ENCODE results near the gene FUT2. TPM values are rescaled to one million over a fixed set of nuclear protein-coding genes. Genes with fewer than 3 reads are reported as not detected.

The FUT2 gene
- total RNA-seq, 3 donors from 2014 or later: 44.7 to 137 (median 116) TPM

DNA sequence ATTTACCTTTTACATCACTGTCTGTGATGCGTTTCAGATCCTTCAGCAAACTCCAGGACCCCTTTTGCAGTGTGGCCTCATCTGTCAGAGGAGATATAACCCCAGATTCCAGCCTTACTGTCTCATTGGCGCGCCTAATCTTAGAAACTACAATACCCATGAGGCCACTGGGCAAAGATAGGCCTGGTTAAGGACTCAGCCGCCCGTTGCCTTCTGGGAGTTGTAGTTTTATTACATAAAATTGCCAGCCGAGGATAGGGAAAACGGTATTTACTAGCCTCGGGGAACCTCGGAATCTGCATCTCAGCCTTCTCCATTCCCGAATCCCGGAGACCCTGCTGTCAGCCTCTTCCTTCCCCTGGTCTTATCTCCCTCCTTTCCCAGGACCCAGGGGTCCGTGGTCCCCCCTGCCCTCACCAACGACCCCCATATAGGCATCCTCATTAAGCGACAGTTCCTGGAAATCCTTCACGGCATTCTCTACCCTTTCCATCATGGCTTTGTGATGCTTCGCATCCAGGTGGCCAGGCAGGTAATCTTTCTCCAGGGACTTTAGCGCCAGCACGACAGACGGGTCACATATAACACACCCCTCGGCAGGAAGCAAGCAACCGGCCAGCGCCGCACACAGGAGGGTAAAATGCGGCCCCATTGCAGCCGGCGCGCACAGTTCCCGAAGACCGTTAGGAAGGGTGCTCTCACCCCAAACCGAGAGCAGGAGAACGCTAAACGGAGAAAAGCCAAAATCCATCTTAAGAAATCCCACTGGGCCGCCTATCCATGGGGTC lies 49.6 kb downstream of the FUT2 start:
- H3K9me3 ChIP-seq: no peaks in the 10 kb centered on the region
- no peaks in the 10 kb centered on the region for H3K36me3 ChIP-seq (ENCODE audit: low read depth)
- H3K4me1 ChIP-seq (ENCODE audit: low read depth): peaks cover 6% of the 10 kb centered on the region
- TF ChIP-seq, protein P1, sequence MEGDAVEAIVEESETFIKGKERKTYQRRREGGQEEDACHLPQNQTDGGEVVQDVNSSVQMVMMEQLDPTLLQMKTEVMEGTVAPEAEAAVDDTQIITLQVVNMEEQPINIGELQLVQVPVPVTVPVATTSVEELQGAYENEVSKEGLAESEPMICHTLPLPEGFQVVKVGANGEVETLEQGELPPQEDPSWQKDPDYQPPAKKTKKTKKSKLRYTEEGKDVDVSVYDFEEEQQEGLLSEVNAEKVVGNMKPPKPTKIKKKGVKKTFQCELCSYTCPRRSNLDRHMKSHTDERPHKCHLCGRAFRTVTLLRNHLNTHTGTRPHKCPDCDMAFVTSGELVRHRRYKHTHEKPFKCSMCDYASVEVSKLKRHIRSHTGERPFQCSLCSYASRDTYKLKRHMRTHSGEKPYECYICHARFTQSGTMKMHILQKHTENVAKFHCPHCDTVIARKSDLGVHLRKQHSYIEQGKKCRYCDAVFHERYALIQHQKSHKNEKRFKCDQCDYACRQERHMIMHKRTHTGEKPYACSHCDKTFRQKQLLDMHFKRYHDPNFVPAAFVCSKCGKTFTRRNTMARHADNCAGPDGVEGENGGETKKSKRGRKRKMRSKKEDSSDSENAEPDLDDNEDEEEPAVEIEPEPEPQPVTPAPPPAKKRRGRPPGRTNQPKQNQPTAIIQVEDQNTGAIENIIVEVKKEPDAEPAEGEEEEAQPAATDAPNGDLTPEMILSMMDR (IDR thresholded peaks at IDR 0.05): no peak
- intact Hi-C loops (cut with DNase I, micrococcal nuclease): no loop called here
- H3K4me3 ChIP-seq: no peak overlapping the region
- DNase-seq (peak in 1 of 3 donors; percentile 67), ATAC-seq (peak; percentile 73)

DNA sequence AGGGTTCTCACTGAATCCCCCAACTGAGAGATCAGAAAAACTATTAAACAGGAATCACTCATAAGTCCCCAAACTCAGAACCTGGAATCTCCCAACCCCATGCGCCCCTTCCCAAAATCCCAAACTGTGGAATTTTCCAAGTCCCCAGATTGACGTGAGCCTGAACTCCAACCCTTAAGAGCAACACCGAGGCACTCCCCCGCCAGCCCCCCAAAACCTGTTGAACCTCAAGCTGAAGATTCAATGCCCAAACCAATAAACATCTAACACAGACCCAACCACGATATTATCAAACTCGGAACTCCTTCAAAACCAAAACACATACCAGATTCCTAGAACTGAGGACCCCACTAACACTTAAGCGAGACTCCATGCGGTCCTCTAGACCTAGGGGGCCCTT lies 50.3 kb downstream of the FUT2 start:
- DNase-seq: no peak
- ATAC-seq: no peak
- intact Hi-C loops (cut with DNase I, micrococcal nuclease): no loop called here
- TF ChIP-seq, protein P1 (IDR thresholded peaks at IDR 0.05): no peak
- no peaks in the 10 kb centered on the region for H3K36me3 ChIP-seq (ENCODE audit: low read depth)
- peaks cover 3% of the 10 kb centered on the region for H3K4me1 ChIP-seq (ENCODE audit: low read depth)
- H3K4me3 ChIP-seq: no peak overlapping the region
- H3K9me3 ChIP-seq: no peaks in the 10 kb centered on the region

DNA sequence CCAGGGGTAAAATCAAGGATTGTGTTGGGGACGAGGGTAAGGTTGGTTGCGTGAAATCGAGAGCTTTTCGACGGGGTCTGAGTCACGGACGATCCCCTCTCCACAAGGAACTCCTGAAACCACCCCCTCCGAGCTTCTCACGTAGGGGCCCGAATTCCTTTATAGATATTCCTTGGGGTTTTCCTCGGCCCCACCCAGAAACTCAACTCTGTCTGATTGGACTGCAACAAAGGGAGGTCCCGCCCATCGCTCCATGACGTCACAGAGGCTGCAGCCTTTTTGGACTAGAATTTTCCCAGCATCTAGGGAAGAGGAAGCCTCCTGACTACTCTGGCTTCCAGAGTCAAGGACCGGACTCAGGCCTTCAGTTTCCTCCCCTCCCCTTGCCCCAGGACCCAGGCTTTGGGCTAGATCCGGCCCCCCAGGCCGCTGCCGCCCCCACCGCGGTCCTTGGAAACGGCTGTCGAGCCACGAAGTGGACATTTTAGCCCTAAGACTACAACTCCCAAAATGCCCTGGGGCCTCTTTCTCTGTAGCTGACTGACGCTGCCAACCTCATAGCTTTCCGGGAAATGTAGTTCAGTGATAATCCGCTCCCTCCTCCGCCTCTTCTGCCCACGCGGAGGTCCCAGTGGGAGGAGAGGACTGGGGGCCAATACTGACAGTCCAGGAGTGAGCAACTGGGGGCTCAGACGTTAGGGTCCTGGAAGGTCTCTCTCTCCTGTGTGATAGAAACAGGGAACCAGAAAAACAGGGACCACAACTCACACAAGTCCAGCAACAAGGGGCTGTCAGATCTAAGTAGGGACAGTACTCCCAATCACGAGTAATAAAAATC lies 51.2 kb downstream of the FUT2 start, which contains the start of gene IZUMO1:
TSS of gene IZUMO1 (minus strand) at position 172 of the 838 bp plus-strand sequence. CDS start 1,050 bp downstream, outside the sequence.
- no peak within 1 kb of the TSS for H3K4me3 ChIP-seq
- ATAC-seq: peak; percentile 68

DNA sequence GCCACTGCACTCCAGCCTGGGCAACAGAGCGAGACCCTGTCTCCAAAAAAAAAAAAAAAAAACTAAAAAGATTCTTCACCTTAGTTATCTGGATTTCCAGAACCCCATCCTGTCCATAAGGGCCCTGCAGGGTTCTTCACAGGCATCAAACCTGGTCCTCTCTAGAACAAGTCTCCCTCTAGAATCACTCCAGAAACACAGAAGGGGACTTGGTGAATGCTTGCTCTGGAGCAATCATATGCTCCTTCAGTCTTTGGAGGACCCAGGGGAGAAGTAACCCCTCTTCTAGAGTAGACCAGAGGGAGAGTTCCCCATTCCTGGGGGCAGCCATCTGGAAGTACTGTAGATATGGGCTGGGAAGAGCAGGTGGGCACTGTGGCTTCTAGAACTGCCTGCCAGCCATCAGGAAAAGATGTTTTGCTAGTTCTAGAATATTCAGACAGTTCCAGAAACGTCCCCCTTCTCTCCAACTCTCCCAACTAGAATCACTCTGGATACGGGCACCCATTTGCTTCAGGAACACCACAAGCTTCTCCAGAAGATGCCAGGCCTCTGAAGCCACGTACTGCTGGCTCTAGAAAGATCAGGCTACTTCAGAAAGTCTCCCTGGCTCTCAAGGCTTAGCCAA lies 53.9 kb downstream of the FUT2 start:
- Histone ChIP-seq H3K9me3 (no peaks in the 10 kb centered on the region), H3K36me3 (ENCODE audit: low read depth) (no peaks in the 10 kb centered on the region), H3K4me3 (no peak overlapping the region), H3K4me1 (ENCODE audit: low read depth) (peaks cover 10% of the 10 kb centered on the region)
- TF ChIP-seq, protein P1 (IDR thresholded peaks at IDR 0.05): no peak
- DNase-seq (no peak), ATAC-seq (no peak)
- intact Hi-C loops (cut with DNase I, micrococcal nuclease): no loop called here

More for the DNA sequence above, 51.2 kb downstream of the FUT2 start, which contains the start of gene IZUMO1:
- DNase-seq: peak in 2 of 3 donors; percentile 50 to 72
- intact Hi-C loops (cut with DNase I, micrococcal nuclease): no loop called here
- H3K4me1 ChIP-seq (ENCODE audit: low read depth): no peaks in the 10 kb centered on the region
- TF ChIP-seq, protein P1 (IDR thresholded peaks at IDR 0.05): no peak
- no peaks in the 10 kb centered on the region for H3K9me3 ChIP-seq
- no peaks in the 10 kb centered on the region for H3K36me3 ChIP-seq (ENCODE audit: low read depth)

DNA sequence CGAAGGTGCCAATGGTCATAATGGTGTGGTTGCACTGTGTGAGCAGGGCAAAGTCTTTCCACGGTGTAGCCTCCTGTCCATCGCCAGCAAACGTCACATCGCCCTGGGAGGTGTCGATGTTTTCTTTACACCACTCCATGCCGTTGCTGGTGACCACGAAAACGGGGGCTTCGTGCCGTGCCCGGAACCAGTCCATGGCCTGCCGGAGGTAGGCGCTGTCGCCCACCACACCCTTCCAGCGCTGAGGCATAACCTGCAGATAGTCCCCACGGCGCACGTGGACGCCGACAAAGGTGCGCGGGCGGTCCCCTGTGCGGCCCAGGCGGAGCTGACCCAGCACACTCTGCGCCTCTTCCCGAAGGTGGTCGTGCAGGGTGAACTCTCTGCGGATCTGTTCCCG lies 54.6 kb downstream of the FUT2 start:
- H3K4me3 ChIP-seq: no peak overlapping the region

More for the DNA sequence above, 54.6 kb downstream of the FUT2 start:
- Histone ChIP-seq H3K36me3 (ENCODE audit: low read depth) (no peaks in the 10 kb centered on the region), H3K9me3 (no peaks in the 10 kb centered on the region), H3K4me1 (ENCODE audit: low read depth) (peaks cover 10% of the 10 kb centered on the region)
- no peak for DNase-seq
- ATAC-seq: no peak
- intact Hi-C loops (cut with DNase I, micrococcal nuclease): no loop called here
- TF ChIP-seq, protein P1 (IDR thresholded peaks at IDR 0.05): no peak

Data from mucosa of descending colon (tissue), 3 donors.